ENCODE measurements around the gene TFDP1. TPM values are rescaled to one million over a fixed set of nuclear protein-coding genes. Genes with fewer than 3 reads are reported as not detected.

The TFDP1 gene
- total RNA-seq, 2 experiments from 2014 or later, result 87.9 to 119 TPM

DNA sequence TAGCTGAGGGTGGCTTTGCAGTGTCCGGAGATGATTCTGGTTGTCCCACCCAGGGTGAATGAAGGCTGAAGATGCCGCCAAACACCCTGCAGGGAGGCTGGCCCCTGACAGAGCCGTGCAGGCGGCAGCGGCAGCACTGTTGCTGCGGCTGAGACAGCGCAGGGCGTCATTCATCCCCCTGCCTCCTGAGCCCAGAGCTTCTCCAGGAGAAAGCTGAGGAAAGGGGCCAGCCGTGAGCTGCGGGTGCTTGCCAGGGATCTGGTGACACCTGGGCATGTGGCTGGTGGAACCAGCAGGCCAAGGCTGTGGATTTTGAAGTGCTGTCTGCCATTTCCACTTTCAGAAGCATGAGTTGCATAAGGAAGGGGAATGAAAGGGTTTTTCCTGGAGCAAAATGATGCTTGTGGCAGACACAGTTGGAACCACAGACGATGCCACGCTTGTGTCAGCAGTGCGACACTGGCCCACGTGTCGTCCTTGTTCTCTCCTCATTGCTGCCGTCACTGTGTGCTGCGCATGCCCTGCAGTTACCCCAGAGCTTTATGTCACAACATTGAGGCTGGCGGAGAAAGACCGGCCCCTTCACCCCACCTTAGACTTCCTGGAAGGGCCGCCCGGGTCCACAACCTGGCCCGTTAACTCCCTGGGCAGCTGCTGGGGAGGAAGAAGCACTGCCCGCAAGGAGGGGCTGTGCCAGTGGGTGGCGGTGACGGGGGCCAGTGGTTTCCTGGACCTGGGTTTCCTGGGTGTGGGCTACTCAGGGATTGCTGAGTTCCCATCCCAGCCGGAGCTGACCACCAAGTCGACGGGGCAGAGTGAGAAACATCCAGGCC, 22.7 kb downstream of the TFDP1 start:
- CTCF ChIA-PET (ENCODE audit: unreplicated experiment), result no interaction called here
- Histone ChIP-seq H3K9me2 (ENCODE audit: insufficient read depth, low read length) (no peaks in the 10 kb centered on the region), H3K4me2 (ENCODE audit: low read length) (no peak overlapping the region), H3K4me3 (ENCODE audit: low read depth, low read length, poor library complexity, severe bottlenecking) (no peak overlapping the region), H3K27ac (ENCODE audit: low read depth, low read length, poor library complexity, severe bottlenecking) (no peak overlapping the region), H2AFZ (ENCODE audit: low read length) (no peak overlapping the region), H3K79me2 (ENCODE audit: insufficient read depth, low read depth, low read length) (0 out of 2 replicates have a peak, but pooled peaks cover 12% of the 10 kb centered on the region), H4K20me1 (ENCODE audit: insufficient read depth, low read length) (no peaks in the 10 kb centered on the region; the same call in 1 of the 2 replicates), H3K9me3 (ENCODE audit: low read length) (no peaks in the 10 kb centered on the region), H3K4me1 (ENCODE audit: insufficient read depth, low read length, poor library complexity, severe bottlenecking) (no peaks in the 10 kb centered on the region), H3K36me3 (ENCODE audit: insufficient read depth, low read length) (peaks cover 78% of the 10 kb centered on the region)
- POLR2A ChIA-PET, result no interaction called here
- no peak for DNase-seq (ENCODE audit: low spot score)
- TF ChIP-seq EZH2phosphoT487 (IDR thresholded peaks at IDR 0.05; ENCODE audit: borderline replicate concordance, low read depth, low read length), result no peak
- TF ChIP-seq, protein P1, sequence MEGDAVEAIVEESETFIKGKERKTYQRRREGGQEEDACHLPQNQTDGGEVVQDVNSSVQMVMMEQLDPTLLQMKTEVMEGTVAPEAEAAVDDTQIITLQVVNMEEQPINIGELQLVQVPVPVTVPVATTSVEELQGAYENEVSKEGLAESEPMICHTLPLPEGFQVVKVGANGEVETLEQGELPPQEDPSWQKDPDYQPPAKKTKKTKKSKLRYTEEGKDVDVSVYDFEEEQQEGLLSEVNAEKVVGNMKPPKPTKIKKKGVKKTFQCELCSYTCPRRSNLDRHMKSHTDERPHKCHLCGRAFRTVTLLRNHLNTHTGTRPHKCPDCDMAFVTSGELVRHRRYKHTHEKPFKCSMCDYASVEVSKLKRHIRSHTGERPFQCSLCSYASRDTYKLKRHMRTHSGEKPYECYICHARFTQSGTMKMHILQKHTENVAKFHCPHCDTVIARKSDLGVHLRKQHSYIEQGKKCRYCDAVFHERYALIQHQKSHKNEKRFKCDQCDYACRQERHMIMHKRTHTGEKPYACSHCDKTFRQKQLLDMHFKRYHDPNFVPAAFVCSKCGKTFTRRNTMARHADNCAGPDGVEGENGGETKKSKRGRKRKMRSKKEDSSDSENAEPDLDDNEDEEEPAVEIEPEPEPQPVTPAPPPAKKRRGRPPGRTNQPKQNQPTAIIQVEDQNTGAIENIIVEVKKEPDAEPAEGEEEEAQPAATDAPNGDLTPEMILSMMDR (conservative IDR thresholded peaks at IDR 0.05; ENCODE audit: low read length), result no peak
- BruUV-seq (replicated peaks), result no TSS peak
- intact Hi-C loops (cut with micrococcal nuclease; ENCODE audit: unreplicated experiment), result no loop called here

DNA sequence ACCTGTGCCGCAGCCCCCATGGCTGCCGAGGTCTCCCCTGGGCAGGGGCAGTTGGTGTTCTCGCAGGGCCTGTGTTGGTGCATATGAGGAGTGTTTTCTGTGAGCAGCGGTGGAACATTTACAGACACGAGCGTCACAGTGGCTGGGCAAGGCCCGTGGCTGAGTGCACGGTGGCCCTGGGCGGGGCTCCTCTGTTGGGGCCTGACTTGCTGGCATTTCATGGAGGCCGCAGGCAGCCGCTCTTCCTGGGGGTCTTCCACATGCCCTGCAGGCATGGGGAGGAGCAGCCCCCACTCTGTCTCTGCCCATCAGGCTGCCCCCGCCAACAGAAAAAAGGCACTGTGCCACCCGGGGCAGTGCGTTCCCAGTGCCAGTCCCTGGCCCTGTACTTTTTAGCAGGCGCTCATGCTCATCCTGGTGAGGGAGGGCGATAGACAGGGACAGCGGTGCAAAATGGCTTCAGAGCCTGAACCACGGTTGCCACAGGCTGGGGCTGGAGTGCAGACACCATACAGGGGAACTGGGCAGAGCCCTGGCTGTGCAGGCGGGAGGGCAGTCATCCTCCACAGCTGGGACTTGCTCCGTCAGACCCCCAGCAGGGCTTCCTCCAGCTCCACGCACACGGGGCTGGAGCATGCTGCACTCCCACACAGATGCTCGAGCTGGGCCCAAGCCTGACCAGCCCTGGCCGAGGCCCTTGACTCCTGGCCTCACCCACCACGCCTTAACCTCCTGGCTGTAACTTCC, 23.5 kb downstream of the TFDP1 start:
- intact Hi-C loops (cut with micrococcal nuclease; ENCODE audit: unreplicated experiment), result no loop called here
- POLR2A ChIA-PET, result no interaction called here
- no peak overlapping the region for H3K27ac ChIP-seq (ENCODE audit: low read depth, low read length, poor library complexity, severe bottlenecking)
- CTCF ChIA-PET (ENCODE audit: unreplicated experiment), result no interaction called here
- 0 out of 2 replicates have a peak, but pooled peaks cover 12% of the 10 kb centered on the region for H3K79me2 ChIP-seq (ENCODE audit: insufficient read depth, low read depth, low read length)
- no peaks in the 10 kb centered on the region for H3K9me2 ChIP-seq (ENCODE audit: insufficient read depth, low read length)
- no peaks in the 10 kb centered on the region for H3K4me1 ChIP-seq (ENCODE audit: insufficient read depth, low read length, poor library complexity, severe bottlenecking)
- H4K20me1 ChIP-seq (ENCODE audit: insufficient read depth, low read length), result no peaks in the 10 kb centered on the region; the same call in 1 of the 2 replicates
- H3K36me3 ChIP-seq (ENCODE audit: insufficient read depth, low read length), result peaks cover 81% of the 10 kb centered on the region
- BruUV-seq (replicated peaks), result no TSS peak
- H2AFZ ChIP-seq (ENCODE audit: low read length), result no peak overlapping the region
- H3K4me3 ChIP-seq (ENCODE audit: low read depth, low read length, poor library complexity, severe bottlenecking), result no peak overlapping the region
- DNase-seq (ENCODE audit: low spot score), result no peak
- TF ChIP-seq EZH2phosphoT487 (IDR thresholded peaks at IDR 0.05; ENCODE audit: borderline replicate concordance, low read depth, low read length), result no peak
- TF ChIP-seq, protein P1 (conservative IDR thresholded peaks at IDR 0.05; ENCODE audit: low read length), result no peak
- H3K4me2 ChIP-seq (ENCODE audit: low read length), result no peak overlapping the region
- no peaks in the 10 kb centered on the region for H3K9me3 ChIP-seq (ENCODE audit: low read length)
